NCI-H2029 (cell line): ENCODE data around the gene DCAF6.
"Not testable (repeated sequence)": the region's sequence is repeated elsewhere in the genome, so short reads cannot be mapped to it uniquely, and the experiment has no call there.

ENCODE experiments used
- DNase-seq: peaks from one replicate; lab custom pipeline; 2025; lab: John Stamatoyannopoulos, UW

Gene DCAF6, protein sequence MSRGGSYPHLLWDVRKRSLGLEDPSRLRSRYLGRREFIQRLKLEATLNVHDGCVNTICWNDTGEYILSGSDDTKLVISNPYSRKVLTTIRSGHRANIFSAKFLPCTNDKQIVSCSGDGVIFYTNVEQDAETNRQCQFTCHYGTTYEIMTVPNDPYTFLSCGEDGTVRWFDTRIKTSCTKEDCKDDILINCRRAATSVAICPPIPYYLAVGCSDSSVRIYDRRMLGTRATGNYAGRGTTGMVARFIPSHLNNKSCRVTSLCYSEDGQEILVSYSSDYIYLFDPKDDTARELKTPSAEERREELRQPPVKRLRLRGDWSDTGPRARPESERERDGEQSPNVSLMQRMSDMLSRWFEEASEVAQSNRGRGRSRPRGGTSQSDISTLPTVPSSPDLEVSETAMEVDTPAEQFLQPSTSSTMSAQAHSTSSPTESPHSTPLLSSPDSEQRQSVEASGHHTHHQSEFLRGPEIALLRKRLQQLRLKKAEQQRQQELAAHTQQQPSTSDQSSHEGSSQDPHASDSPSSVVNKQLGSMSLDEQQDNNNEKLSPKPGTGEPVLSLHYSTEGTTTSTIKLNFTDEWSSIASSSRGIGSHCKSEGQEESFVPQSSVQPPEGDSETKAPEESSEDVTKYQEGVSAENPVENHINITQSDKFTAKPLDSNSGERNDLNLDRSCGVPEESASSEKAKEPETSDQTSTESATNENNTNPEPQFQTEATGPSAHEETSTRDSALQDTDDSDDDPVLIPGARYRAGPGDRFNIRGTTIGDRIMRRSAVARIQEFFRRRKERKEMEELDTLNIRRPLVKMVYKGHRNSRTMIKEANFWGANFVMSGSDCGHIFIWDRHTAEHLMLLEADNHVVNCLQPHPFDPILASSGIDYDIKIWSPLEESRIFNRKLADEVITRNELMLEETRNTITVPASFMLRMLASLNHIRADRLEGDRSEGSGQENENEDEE

GRCh38 chr1:167936068-167936929 lies at the start of gene DCAF6:
Gene DCAF6 (plus strand): TSS chr1:167936683. CDS start chr1:167936912, 229 bp downstream.
- DNase-seq, result peak; percentile 92

DNA sequence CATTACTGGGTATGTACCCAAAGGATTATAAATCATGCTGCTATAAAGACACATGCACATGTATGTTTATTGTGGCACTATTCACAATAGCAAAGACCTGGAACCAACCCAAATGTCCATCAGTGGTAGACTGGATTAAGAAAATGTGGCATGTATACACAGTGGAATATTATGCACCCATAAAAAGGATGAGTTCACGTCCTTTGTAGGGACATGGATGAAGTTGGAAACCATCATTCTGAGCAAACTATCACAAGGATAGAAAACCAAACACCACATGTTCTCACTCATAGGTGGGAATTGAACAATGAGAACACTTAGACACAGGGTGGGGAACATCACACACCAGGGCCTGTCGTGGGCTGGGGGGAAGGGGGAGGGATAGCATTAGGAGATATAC lies 49.3 kb upstream of the DCAF6 start:
- not testable (repeated sequence) for DNase-seq

DNA sequence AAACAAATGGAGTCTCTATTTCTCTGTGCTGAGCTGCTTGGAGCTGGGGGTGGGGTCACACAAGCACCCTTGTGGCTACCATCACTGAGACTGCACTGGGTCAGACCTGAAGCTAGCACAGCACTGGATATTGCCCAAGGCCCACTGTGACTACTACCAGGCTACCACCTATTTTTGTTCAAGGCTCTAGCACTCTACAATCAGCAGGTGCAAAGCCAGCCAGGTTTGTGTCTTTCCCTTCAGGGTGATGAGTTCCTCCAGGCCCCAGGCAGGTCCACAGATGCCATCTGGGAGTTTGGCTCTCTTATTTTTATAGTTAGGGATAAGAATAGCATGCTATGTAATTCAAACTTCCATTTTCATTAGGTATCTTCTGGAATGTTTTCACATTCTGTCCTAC lies 46.1 kb upstream of the DCAF6 start:
- DNase-seq, result no peak

DNA sequence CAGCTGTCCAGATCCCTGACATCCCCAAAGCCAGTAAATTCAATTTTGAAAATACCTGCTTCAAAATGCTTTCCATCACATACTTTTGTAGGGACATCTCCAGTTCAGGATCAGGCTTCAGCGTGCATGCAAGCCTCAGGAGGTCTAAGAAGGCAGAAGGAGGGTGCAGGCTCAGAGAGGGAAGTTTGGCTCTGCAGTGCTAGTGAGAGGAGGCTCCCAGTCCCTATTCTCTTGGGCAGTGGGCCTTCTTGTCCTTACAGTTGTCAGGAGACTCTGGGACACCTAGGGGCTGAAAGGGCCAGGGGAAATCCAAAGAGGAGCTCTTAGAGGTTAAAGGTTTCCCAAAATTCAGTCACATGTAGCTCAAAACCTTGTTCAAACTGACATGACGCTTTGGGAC lies 42.7 kb upstream of the DCAF6 start:
- no peak for DNase-seq

- no peak for DNase-seq
Measured at GRCh38 chr1:167898578-167899222, 37.8 kb upstream of the DCAF6 start.

DNA sequence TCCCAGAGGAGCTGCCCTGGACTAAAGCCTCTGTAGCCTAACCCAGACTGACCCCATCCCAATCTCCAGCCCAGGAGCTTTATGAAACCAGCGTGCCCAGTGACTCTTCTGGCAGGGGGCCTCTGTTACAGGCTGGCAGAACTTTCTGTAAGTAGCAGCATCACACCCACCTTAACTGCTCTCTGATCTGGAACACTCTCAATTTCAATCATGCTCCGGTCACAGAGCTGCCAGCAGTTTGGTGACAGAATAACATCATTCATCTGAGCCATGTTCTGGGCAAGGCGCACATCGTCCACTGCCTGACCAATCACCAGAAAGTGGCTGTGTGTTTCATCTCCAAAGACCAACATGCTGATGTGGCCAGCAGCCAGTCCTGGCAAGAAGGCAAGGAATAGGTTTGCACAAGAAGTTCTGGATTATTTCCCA lies 37.2 kb upstream of the DCAF6 start:
- no peak for DNase-seq

- DNase-seq, result no peak
Measured at GRCh38 chr1:167900907-167901306, 35.6 kb upstream of the DCAF6 start.

- no peak for DNase-seq
Measured at GRCh38 chr1:167904652-167905130, 31.8 kb upstream of the DCAF6 start.

GRCh38 chr1:167905182-167905581 lies 31.3 kb upstream of the DCAF6 start:
- DNase-seq, result peak; percentile 8

- no peak for DNase-seq
Measured at GRCh38 chr1:167905671-167906070, 30.8 kb upstream of the DCAF6 start.

DNA sequence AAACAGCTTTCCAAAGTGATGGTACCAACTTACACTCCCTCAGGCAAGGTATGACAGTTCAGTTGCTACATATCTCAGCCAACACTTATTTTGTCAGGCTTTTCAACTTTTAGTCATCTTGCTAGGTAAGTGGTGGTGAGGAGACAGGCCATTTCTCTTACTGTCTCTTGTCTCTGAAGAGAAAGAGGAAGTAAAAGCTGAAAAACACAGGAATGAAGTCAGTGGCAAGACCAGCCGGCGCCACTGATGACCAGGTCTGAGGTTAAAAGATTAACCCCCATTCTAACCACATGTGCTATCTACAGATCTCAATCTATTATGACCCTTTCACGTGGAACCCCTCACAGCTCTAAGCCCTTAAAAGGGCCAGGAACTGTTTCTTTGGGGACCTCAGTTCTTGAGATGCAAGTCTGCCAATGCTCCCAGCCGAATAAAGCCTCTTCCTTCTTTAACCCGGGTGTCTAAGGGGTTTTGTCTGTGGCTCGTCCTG lies 26.7 kb upstream of the DCAF6 start:
- DNase-seq, result no peak

- DNase-seq, result no peak
Measured at GRCh38 chr1:167910530-167910929, 26.0 kb upstream of the DCAF6 start.

DNA sequence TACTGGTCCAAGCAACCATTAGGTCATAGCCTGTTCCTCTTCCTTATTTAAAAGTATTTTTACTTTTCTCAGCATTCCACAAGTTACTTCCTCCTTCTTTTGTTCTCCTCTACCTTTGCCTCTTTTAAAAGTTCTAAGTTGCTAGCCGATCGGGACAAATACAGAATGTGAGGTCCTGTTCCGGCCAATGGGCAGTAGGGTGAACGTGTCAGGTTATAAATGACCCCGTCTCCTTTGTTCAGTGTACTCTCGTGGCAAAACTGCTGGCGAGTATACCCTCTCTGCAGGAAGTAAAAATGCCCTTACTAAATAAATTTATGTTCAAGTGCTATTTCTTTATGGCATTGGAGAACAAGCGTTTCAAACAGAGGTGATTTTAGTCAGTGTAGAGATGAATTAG lies 25.1 kb upstream of the DCAF6 start:
- DNase-seq, result no peak

DNA sequence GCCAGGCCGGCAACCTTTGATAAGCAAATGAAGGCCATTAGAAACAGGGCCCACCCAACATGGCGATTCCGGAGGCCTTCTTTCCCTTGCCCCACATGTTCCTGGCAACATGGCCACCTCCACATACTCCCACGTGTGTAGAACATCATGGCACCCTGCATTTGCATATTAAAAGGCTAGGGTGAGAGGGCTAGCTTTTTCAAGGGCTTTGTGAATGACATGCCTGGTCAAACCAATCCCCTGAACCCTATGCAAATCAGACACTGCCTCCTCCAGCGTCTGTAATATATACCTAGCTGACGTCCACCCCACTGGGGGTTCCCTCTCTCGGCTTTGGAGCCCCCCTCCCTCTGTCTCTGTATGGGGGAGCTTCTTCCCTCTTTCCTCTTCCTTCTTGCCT lies 24.2 kb upstream of the DCAF6 start:
- DNase-seq, result no peak

GRCh38 chr1:167913895-167914496 lies 22.5 kb upstream of the DCAF6 start, which contains the start of gene ADCY10:
Gene ADCY10 (minus strand): TSS chr1:167914134. CDS start chr1:167905140, 8,994 bp downstream.
- DNase-seq, result no peak

- no peak for DNase-seq
Measured at GRCh38 chr1:167915569-167915968, 20.9 kb upstream of the DCAF6 start.

DNA sequence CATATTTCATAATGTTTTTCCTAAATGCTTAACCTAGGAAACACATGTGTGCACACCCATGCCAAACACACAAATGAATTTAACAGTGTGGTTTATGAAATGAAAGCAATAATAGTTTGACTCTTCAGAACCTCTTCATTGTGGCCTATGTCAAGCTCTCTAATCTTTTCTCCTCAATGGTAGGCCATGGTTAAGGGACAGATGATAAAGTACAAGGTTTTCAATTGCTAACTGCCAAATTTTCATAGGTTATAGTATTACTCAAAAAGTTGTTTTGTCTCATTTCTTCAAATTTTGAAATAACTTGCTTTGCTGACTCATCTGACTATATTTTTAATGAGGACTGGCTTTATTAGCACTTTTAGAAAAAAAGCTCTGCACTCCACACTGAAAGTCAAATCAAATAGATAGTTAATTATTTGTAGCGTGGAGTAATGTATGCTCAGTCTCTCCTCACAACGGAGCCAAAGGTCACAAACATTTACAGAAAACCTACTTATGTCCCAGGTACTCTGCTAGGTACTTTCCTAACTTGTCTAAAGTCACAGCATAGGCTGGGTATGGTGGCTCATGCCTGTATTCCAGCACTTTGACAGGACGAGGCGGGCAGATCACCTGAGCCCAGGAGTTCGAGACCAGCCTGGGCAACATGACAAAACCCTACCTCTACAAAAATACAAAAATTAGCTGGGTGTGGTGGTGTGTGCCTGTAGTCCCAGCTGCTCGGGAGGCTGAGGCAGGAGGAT lies 19.5 kb upstream of the DCAF6 start:
- no peak for DNase-seq

DNA sequence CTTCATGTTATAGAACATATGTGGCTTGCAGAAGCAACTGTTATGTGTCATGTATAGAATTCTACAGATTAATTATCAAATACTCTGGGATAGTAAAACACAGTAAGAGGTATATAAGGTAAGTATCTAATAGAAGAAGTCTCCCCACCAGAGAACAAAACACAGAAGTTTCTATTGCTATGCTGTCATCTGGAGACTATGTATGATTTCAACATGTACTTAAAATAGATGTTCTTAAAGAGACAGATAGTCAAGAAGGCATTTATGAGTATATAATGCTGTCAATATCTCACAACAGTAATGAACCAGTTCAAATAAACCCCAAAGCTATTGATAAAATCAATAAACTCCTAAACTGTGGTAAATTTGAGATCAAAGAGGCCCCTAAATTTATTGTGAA lies 14.5 kb upstream of the DCAF6 start:
- DNase-seq, result no peak

GRCh38 chr1:167922611-167923074 lies 13.8 kb upstream of the DCAF6 start:
- no peak for DNase-seq
